ENCODE results near the gene PDPK1.
"Not testable (repeated sequence)": the region's sequence is repeated elsewhere in the genome, so short reads cannot be mapped to it uniquely, and the experiment has no call there.

DNA sequence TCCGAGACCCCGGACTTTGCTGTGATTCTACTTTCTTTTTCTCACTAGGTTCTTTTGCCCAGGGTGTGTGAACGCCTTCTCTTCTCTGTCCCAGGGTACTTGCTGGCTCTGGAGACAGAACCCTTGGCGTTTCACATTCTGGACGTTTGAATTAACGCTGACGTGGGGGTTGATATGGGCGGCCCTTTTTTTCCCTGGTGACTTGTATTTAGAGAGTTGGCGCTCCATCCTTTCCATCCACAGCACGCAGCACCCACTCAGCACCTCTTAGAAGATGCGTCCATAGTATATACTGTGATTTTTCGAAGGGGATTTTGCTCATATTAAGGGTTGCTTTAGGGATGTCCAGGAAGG is 66.2 kb downstream of the PDPK1 start:
- TF ChIP-seq, protein P1, sequence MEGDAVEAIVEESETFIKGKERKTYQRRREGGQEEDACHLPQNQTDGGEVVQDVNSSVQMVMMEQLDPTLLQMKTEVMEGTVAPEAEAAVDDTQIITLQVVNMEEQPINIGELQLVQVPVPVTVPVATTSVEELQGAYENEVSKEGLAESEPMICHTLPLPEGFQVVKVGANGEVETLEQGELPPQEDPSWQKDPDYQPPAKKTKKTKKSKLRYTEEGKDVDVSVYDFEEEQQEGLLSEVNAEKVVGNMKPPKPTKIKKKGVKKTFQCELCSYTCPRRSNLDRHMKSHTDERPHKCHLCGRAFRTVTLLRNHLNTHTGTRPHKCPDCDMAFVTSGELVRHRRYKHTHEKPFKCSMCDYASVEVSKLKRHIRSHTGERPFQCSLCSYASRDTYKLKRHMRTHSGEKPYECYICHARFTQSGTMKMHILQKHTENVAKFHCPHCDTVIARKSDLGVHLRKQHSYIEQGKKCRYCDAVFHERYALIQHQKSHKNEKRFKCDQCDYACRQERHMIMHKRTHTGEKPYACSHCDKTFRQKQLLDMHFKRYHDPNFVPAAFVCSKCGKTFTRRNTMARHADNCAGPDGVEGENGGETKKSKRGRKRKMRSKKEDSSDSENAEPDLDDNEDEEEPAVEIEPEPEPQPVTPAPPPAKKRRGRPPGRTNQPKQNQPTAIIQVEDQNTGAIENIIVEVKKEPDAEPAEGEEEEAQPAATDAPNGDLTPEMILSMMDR (conservative IDR thresholded peaks at IDR 0.05 in 1 of 2, IDR thresholded peaks at IDR 0.05 in 1 of 2; ENCODE audit: low read depth in 1 of 2, low read length in 2 of 2), result not testable (repeated sequence)
- not testable (repeated sequence) for TF ChIP-seq EZH2 (IDR thresholded peaks at IDR 0.05; ENCODE audit: low read length, missing control alignments)
